Mammary epithelial cell (primary cell): ENCODE measurements around the gene MYBPH.

Source experiments
- EZH2 ChIP-seq: IDR thresholded peaks from 2 replicates; pipeline ENCODE4 v1.6.1; 2012; ENCODE audit warnings: low read length, inconsistent platforms, borderline replicate concordance
- TF ChIP-seq, protein P1 (sequence below), 2 donors: IDR thresholded peaks in 1 of 2; conservative IDR thresholded peaks in 1 of 2; 2 replicates each; pipeline ENCODE4 v1.5.1; 2011 to 2012; ENCODE audit warnings: inconsistent platforms in 2 of 2, low read length in 2 of 2, mild to moderate bottlenecking in 2 of 2, control low read depth in 1 of 2, low read depth in 1 of 2; ENCODE audit not compliant: insufficient read depth in 1 of 2; ENCODE audit errors: extremely low read depth in 1 of 2

GRCh38 chr1:203215573-203215972, 39.9 kb upstream of the MYBPH start:
- TF ChIP-seq, protein P1, sequence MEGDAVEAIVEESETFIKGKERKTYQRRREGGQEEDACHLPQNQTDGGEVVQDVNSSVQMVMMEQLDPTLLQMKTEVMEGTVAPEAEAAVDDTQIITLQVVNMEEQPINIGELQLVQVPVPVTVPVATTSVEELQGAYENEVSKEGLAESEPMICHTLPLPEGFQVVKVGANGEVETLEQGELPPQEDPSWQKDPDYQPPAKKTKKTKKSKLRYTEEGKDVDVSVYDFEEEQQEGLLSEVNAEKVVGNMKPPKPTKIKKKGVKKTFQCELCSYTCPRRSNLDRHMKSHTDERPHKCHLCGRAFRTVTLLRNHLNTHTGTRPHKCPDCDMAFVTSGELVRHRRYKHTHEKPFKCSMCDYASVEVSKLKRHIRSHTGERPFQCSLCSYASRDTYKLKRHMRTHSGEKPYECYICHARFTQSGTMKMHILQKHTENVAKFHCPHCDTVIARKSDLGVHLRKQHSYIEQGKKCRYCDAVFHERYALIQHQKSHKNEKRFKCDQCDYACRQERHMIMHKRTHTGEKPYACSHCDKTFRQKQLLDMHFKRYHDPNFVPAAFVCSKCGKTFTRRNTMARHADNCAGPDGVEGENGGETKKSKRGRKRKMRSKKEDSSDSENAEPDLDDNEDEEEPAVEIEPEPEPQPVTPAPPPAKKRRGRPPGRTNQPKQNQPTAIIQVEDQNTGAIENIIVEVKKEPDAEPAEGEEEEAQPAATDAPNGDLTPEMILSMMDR (conservative IDR thresholded peaks at IDR 0.05 in 1 of 2, IDR thresholded peaks at IDR 0.05 in 1 of 2; ENCODE audit: extremely low read depth in 1 of 2, insufficient read depth in 1 of 2, low read depth in 1 of 2, low read length in 2 of 2), result no peak
- no peak for TF ChIP-seq EZH2
